ENCODE results near the gene STEAP3.
"Not testable (repeated sequence)": the region's sequence is repeated elsewhere in the genome, so short reads cannot be mapped to it uniquely, and the experiment has no call there.

STEAP3 gene

GRCh38 chr2:119265693-119266066, 42.0 kb downstream of the STEAP3 start:
- DNase-seq, result no peak

DNA sequence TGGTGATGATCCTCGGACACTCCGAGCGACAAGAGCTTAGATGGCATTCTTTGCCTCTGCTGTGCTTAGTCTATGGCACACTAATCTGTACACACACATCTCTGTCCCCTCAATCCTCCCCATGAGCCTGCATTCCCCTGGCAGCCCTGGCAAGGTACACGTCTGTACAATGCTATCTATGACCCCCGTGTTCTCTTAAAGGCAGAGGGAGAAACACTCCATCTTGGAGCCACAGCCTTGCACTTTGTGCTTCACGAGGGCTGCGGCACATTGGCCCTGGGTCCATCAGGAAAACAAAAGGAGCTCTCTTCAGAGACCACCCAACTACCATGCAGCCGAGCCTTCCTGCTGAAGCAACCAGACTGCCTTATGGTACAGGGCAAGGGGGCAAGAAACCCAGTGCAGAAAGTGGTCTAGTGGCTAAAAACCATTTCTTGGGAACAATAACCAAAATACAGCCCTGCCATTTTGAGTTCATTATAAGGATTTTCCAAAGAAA, 42.5 kb downstream of the STEAP3 start:
- DNase-seq, result no peak

GRCh38 chr2:119267604-119268003, 44.0 kb downstream of the STEAP3 start:
- DNase-seq, result no peak

DNA sequence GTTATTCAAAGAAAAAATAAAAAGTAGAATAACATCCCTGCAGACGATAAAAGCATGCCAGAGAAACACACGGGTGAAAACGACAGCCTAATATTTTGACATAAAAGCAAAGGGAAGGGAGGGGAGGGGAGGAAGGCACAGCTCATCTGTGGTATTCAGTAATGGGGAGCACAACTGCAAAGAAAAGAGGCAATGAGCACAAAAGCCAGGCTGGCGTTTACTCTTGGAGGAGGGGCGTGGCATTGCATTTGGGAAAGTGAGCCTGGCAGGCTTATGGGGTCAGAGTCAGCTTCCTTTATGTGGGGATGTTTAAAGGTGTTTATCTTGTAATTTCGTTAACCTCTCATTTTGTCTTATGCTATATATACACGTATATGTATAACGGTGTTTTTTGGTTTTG, 53.2 kb downstream of the STEAP3 start:
- no peak for DNase-seq

GRCh38 chr2:119278385-119278784, 54.8 kb downstream of the STEAP3 start:
- DNase-seq, result not testable (repeated sequence)

DNA sequence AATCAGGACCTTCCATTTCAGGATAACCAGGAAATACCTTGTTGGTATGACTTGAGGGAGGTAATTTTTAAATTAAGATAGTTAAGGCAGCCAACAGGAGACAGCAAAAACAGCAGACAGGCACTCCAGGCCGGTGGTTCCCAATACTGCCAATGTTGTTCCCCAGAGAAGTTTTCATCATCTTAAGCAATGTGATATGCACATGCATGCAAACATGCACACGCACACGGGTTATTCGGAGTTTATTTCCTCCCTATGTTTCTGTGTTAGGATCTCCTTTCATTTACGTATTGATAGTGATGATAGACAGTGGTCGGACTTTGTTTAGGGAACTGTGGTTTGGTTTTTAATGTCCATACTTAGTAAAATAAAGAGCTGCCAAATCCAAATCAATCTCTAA, 55.3 kb downstream of the STEAP3 start:
- DNase-seq, result no peak

DNA sequence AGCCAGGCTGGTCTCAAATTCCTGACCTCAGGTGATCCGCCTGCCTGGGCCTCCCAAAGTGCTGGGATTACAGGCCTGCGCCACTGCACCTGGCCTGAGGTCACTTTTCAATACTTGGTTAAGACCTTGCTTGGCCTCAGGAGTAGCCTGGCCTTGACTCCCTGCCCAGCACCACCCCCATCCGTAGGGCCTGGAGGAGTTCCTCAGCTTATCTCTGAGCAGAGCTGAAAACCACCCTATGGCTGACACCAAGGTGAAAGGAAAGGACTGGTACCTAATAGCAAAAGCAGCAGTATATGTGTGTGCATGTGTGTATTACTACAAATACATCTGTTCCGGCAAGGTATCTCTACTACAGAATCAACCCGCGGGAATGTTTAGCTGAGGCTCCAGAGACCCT, 56.0 kb downstream of the STEAP3 start:
- no peak for DNase-seq

DNA sequence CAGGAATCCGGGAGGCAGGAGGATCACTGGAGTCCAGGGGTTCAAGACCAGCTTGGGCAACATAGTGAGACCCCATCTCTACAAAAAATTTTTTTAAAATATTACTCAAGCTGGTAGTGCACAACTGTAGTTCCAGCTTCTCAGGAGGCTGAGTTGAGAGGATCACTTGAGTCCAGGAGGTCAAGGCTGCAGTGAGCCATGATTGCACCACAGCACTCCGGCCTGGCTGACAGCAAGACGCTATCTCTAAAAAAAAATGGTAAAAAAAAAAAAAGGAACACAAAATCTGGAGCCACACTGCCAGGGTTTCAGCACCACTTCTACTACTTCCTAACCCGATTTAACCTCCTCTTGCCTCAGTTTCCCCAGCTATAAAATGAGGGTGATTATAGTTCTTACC, 57.0 kb downstream of the STEAP3 start:
- no peak for DNase-seq

- DNase-seq, result no peak
Observed at GRCh38 chr2:119282146-119282995, 58.7 kb downstream of the STEAP3 start.

DNA sequence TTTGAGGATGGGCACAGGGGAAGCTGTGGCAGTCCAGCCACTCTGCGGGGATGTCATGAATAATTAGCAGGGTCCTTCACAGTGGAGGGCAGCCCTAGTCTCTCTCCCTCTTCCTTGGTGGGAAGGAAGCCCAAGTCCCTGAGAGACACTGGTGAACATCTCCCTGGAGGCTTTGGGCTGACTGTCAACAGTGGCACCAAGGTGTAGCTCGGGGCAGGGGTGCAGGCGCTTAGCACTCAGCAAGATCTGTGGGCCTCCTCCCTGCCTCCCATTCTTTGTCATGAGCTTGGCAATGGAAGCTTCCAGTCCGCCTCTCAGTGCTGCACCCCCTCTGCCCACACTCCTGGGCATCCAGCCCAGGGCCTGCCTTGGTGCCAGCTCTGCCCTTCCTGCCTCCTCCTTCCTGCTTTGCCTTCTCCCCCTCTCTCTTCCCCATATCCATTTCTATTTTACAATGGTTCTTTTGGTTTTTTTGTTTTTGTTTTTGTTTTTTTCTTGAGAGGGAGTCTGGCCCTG, 59.4 kb downstream of the STEAP3 start:
- DNase-seq, result no peak

DNA sequence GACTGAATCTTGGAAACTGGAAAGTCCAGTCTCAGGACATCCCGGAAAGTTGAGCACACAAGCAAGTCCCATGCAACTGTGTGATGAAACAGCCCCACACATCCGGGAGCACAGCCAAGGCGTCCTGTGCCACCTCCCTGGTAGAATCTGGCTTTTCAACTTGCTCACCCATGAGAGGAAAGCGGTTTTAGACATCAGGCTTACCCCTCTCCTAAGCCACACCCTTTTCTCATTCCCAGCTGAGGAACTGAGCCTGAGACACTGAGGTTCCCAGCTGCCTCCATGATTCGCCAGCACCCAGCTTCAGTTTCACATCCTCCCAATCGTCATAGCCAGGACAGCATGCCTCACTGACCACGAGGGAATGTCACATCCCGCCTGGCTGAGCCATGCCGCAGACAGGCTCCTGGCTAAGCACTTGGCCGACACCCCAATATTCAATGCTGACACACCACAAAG, 60.3 kb downstream of the STEAP3 start:
- DNase-seq, result no peak

DNA sequence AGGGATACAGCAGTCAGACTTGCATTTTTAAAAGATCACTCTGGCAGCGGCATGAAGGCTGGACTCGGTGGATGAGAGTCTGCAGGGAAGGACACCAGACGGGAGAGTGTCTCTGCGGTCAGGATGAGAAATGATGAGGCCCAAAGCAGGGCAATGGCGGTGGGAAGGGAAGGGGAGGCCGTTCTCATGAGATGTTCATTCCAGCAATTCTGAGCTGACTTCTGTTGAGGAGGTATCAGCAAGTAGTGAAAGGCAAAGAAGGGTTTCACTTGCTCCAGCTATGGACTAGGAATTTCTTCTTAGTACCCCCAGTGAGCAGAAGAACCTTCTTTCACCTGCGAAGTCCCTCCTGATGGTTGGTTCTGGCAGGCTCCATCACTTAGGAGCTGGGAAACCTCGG, 63.0 kb downstream of the STEAP3 start:
- no peak for DNase-seq

DNA sequence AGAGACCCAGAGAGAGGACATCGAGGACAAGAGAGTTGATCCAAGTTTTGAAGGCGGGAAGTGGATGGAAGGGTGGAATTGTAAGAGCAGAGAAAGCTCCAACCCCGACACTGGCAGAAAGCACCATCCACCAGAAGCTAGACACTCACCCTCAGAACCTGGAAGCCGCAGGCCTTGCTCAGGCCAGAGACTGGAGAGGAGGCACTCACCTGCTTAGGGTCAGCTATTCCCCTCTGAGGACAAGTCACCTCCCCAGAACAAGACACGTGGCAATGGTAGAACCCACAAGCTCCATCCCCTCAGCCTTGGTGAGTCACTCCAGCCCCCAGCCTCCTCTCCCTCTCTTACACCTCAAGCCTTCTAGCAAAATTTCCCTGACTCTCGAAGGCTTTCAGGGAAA, 64.9 kb downstream of the STEAP3 start:
- DNase-seq, result no peak

DNA sequence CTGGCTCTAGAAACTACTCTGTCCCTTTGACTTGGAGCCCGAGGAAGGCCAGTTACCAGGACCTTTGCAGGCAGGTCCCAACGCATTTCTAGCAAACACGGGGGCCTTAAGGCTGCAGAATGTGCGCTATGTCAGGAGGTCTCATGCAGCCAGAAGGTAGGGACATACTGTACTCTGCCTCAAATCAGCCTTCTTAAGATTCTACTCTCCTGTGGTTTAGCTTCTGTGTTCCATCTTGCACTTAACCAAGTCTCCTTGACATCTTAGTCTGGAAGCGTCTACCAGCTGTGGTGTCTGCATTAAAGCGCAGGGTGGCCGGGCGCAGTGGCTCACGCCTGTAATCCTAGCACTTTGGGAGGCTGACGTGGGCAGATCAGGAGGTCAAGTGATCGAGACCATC, 65.5 kb downstream of the STEAP3 start:
- DNase-seq, result no peak

- no peak for DNase-seq
Observed at GRCh38 chr2:119289642-119290041, 66.0 kb downstream of the STEAP3 start.

DNA sequence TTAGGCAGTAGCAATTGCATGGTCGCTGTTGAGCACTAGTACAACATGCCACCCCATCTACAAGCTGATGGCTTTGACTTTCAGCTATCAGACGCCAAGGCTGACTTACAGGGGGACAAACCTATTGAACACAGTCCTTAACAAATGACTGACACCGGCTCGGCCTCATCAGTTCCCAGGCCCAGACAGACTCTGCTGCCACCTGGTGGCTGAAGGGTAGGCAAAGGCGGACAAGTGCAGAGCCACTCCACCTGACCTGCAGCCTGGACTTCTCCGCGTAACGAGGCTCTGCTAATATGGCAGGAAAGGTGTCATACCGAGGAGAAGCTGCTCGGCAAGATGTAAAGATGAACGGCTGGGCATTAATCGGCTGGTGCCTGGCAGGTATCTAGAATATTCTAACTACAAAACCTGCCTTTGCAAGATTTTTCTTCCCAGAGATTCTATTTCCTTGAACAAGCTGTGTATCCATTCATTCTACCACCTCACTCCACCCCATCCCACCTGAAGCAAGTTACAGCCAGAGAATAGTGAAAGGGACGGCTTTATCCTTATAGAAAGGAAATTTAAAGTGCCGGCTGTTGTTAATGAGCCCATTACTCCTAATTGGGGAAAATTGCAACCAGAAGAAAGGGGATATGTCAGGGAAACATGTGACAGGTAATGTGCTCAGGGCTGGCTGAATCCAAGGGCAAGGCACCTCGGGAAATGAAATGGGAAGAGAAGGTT, 67.4 kb downstream of the STEAP3 start:
- DNase-seq, result peak; percentile 65

DNA sequence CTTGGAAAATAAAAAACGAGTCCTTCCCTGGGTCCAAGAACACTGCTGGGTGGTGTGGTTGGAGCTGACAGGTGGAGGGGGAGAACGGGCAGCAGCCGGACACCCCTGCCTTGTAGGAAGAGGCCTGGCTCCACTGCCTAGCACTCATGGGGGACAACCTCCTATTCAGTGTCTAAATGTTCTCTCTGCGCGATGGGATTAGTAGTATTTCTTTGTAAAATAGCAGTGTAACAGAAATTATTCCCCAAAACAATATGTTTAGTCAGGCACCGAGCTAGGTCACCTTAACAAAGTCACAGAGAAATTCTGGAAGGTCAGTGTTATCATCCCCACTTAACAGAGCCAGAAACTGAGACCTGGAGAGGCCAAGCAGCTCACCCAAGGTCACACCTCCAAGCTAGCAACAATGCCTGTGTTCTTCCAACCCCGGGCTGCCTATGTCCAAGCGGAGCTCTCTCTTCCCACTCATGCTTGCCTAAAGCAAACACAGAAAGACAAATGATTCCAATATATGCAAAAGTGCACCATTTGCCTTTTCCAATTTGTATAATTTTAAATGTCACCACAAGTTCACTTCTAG, 68.0 kb downstream of the STEAP3 start:
- no peak for DNase-seq

DNA sequence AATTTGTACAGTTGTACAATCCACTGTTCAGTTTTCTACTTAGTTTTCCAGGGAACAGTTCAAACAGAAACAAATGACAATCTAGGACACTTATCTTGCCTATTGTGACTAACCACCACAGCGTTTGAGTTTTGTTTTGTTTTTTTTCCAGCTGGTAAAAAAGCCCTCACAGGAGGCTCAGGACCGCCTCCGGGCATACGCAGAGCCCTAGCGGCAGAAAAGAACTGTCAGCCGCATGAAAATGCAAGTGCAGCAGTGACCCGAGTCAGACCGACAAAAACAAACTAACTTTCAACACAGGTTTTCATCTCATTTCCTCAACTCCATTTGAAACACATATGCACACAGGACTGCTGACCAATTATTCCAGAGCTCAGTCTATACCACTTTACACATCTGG, 68.6 kb downstream of the STEAP3 start:
- DNase-seq, result no peak

GRCh38 chr2:119293254-119293653, 69.6 kb downstream of the STEAP3 start:
- DNase-seq, result no peak

DNA sequence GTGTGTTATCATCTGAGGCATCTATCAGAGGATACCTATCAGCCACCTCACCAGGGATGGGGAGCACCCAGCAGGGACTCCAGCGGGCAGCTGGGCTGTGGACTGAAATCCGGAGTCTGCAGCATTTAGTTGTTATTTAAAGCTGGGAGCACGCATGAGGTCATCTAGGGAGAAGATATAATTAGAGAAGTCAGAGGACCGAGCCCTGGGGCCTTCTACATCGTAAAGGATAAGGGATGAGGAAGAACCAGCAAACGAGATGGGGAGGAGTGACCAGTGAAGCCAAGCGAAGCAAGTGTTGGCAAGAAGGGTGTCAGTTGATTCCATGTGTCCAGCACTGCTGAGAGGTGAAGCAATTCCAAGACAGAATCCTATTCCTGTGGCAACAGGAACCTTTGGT, 70.3 kb downstream of the STEAP3 start:
- DNase-seq, result no peak

GRCh38 chr2:119294671-119295070, 71.0 kb downstream of the STEAP3 start:
- DNase-seq, result no peak

DNA sequence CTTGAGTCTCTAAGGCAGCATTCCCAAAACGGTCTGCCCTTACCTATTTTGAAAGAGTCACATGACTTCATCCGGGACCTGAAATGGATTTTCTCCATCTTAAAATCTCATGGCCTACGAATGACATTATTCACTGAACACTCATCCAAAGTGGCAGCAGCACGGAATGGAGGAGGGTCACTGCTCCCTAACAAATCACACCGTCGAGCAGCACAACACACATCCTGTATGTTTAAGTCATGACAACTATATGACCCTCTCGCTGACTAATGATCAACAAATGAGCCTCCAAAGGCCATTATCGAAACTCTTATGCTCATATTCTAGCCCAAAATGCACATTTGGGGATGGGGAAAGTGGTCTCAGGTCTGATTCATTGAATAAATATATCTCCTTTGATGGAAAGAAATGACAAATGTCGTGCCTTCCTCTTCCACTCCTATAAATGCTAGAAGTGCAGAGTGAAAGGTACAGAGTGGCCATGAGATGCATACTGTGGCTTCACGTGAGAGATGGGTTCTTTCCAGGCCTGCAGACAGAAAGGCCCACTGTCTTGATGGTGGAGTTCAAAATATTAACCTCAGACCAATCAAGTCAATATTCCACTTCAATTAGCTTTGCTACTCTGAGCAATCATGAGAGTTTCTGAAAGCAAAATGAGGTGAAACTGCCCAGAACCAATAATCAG, 72.2 kb downstream of the STEAP3 start:
- DNase-seq, result no peak

- no peak for DNase-seq
Observed at GRCh38 chr2:119301413-119301812, 77.8 kb downstream of the STEAP3 start.
